OCI-LY1 (cell line): Measurements from ENCODE around the gene GOT1.

Source experiments
- H2AFZ ChIP-seq: fragments of 200-600 bp; sonication (generic), shearing (Covaris generic); 2 replicates; pipeline ENCODE4 v1.6.0; 2014; ENCODE audit warnings: antibody characterized with exemption, mild to moderate bottlenecking, low read length
- H3F3A ChIP-seq: fragments of 200-600 bp; sonication (generic), shearing (Covaris generic); 2 replicates; pipeline ENCODE4 v1.6.0; 2014; ENCODE audit warnings: mild to moderate bottlenecking, antibody characterized with exemption, low read length, moderate library complexity; ENCODE audit not compliant: insufficient read depth
- H3K27ac ChIP-seq: fragments of 200-600 bp; sonication (generic); 2 replicates; pipeline ENCODE4 v1.5.1; 2014; ENCODE audit warnings: low read length, mixed run types, mild to moderate bottlenecking, low read depth; ENCODE audit not compliant: poor library complexity, severe bottlenecking
- H3K27me3 ChIP-seq: fragments of 200-600 bp; sonication (generic); 2 replicates; pipeline ENCODE4 v1.6.0; 2014; ENCODE audit warnings: antibody characterized with exemption, mild to moderate bottlenecking, low read length, moderate library complexity; ENCODE audit not compliant: insufficient read depth
- H3K36me3 ChIP-seq: fragments of 200-600 bp; sonication (generic); 2 replicates; pipeline ENCODE4 v1.6.1; 2014; ENCODE audit warnings: mild to moderate bottlenecking, antibody characterized with exemption, low read length, moderate library complexity, mixed read lengths; ENCODE audit not compliant: insufficient read depth
- H3K4me1 ChIP-seq: fragments of 200-600 bp; sonication (generic); 2 replicates; pipeline ENCODE4 v1.5.1; 2014; ENCODE audit warnings: mild to moderate bottlenecking, low read length, moderate library complexity; ENCODE audit not compliant: insufficient read depth, severe bottlenecking
- H3K4me2 ChIP-seq: fragments of 200-600 bp; sonication (generic), shearing (Covaris generic); 2 replicates; pipeline ENCODE4 v1.6.1; 2014; ENCODE audit warnings: low read length
- H3K4me3 ChIP-seq: fragments of 200-600 bp; sonication (generic); 2 replicates; pipeline ENCODE4 v1.5.1; 2014; ENCODE audit warnings: low read length, low read depth, mild to moderate bottlenecking, mixed read lengths; ENCODE audit not compliant: poor library complexity, severe bottlenecking
- H3K79me2 ChIP-seq: fragments of 200-600 bp; shearing (Covaris generic); 2 replicates; pipeline ENCODE4 v1.6.1; 2016; ENCODE audit warnings: mixed run types, low read length, mixed read lengths; ENCODE audit not compliant: insufficient read depth
- H3K9ac ChIP-seq: fragments of 200-600 bp; sonication (generic), shearing (Covaris generic); 2 replicates; pipeline ENCODE4 v1.6.1; 2014; ENCODE audit warnings: mild to moderate bottlenecking, low read length, mixed read lengths
- H3K9me2 ChIP-seq: fragments of 200-600 bp; sonication (generic), shearing (Covaris generic); 2 replicates; pipeline ENCODE4 v1.6.1; 2014; ENCODE audit warnings: low read depth, mild to moderate bottlenecking, low read length, mixed read lengths
- H3K9me3 ChIP-seq: fragments of 200-600 bp; shearing (Covaris generic); 2 replicates; pipeline ENCODE4 v1.6.1; 2014; ENCODE audit warnings: low read length, mixed read lengths
- H4K20me1 ChIP-seq: fragments of 200-600 bp; sonication (generic), shearing (Covaris generic); 2 replicates; pipeline ENCODE4 v1.6.0; 2016; ENCODE audit warnings: mild to moderate bottlenecking, low read length; ENCODE audit not compliant: insufficient read depth
- EZH2 ChIP-seq: fragments of 200-600 bp; sonication (generic), shearing (Covaris generic); IDR thresholded peaks from 2 replicates; pipeline ENCODE4 v1.8.0; 2017; ENCODE audit warnings: borderline replicate concordance, mixed run types, mild to moderate bottlenecking, antibody characterized with exemption, low read length, moderate library complexity, mixed read lengths
- TF ChIP-seq, protein P1 (sequence below): fragments of 200-600 bp; sonication (generic), shearing (Covaris generic); IDR thresholded peaks from 2 replicates; pipeline ENCODE4 v1.5.1; 2017; ENCODE audit warnings: mild to moderate bottlenecking, antibody characterized with exemption, low read length, moderate library complexity, mixed read lengths

The GOT1 gene

DNA sequence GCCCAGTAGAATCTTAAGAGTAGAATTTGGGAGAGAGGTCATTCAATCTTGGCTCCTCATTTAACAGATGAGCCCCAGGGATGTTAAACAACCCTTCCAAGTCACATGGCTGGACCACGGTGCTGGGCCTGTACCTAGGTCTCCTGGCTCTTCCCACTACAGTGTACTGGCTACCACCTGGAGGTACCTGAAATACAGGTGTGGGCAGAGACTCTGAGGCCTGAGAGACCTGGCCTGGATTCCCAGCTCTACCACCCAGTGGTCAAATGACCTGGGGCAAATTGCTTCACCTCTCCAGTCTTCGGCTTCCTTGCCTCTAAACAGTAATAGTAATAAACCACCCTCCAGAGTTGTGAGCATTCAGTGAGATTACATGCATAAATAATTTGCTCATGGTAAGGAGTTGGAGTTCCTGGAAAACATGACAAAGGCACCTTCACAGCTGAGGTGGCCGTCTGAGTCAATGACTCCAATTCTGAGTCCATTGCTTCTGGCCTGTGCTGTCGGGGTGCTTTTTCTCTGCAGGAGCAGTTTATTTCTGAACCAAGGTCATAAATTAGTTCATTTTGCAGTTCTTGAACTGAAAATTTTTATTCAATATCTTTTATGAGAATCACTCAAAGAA, 2.7 kb downstream of the GOT1 start:
- H3K9me2 ChIP-seq, result no peaks in the 10 kb centered on the region
- H3K36me3 ChIP-seq, result 0 out of 2 replicates have a peak, but pooled peaks cover 5% of the 10 kb centered on the region
- H3K4me1 ChIP-seq, result peaks cover 14% of the 10 kb centered on the region
- no peak overlapping the region for H3K27ac ChIP-seq
- no peak overlapping the region for H3K4me2 ChIP-seq
- H3K9ac ChIP-seq, result no peak overlapping the region
- H3K27me3 ChIP-seq, result no peaks in the 10 kb centered on the region
- H3F3A ChIP-seq, result no peaks in the 10 kb centered on the region
- no peak overlapping the region for H3K4me3 ChIP-seq
- no peaks in the 10 kb centered on the region for H4K20me1 ChIP-seq
- TF ChIP-seq, protein P1, sequence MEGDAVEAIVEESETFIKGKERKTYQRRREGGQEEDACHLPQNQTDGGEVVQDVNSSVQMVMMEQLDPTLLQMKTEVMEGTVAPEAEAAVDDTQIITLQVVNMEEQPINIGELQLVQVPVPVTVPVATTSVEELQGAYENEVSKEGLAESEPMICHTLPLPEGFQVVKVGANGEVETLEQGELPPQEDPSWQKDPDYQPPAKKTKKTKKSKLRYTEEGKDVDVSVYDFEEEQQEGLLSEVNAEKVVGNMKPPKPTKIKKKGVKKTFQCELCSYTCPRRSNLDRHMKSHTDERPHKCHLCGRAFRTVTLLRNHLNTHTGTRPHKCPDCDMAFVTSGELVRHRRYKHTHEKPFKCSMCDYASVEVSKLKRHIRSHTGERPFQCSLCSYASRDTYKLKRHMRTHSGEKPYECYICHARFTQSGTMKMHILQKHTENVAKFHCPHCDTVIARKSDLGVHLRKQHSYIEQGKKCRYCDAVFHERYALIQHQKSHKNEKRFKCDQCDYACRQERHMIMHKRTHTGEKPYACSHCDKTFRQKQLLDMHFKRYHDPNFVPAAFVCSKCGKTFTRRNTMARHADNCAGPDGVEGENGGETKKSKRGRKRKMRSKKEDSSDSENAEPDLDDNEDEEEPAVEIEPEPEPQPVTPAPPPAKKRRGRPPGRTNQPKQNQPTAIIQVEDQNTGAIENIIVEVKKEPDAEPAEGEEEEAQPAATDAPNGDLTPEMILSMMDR, result no peak
- TF ChIP-seq EZH2, result no peak
- peaks cover 5% of the 10 kb centered on the region; the same call in 1 of the 2 replicates for H3K79me2 ChIP-seq
- no peaks in the 10 kb centered on the region for H3K9me3 ChIP-seq
- no peak overlapping the region for H2AFZ ChIP-seq

DNA sequence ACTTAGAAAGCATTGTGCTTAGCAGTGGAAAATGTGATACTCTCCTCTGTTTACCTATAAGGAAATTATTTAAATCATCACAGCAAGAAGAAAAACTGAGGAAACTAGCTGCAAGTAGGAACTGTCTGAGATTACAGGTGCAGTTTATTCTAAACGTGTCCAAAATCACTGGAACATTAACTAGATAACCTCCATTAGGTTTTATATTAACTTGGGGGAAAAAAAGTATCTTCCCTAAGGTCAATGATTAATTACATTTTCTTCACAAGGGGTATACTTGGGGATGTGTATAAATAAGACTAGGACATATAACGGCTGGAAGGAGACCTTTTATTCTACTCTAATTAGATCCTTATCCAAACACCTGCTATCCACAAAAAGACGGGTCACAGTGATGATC, 3.7 kb downstream of the GOT1 start:
- Histone ChIP-seq H3K79me2 (peaks cover 5% of the 10 kb centered on the region; the same call in 1 of the 2 replicates), H2AFZ (no peak overlapping the region), H3K9me3 (no peaks in the 10 kb centered on the region), H3K4me1 (peaks cover 13% of the 10 kb centered on the region), H3K9ac (no peak overlapping the region), H3K27ac (no peak overlapping the region), H3K27me3 (no peaks in the 10 kb centered on the region), H3K36me3 (0 out of 2 replicates have a peak, but pooled peaks cover 5% of the 10 kb centered on the region), H3K4me3 (no peak overlapping the region), H3K9me2 (no peaks in the 10 kb centered on the region), H3F3A (no peaks in the 10 kb centered on the region), H3K4me2 (no peak overlapping the region), H4K20me1 (no peaks in the 10 kb centered on the region)
- TF ChIP-seq, protein P1, result no peak
- no peak for TF ChIP-seq EZH2

DNA sequence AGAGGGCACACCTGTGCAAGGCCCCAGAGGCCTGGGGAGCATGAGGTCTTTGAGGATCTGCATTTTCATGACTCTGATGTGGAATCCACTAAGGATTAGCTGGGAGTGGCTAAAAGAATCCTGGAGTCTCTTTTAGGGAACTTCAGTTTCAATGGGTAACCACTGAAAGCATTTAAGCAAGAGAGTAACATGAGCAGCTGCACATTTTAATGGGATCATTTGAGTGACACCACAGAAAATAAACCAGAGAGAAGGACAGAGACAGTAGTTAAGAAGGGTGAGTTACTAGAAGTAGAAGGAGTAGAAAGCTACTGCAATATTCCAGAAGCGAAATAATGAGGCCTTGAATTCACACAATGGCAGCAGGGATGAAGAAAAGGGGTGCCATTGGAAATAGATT, 5.2 kb downstream of the GOT1 start:
- Histone ChIP-seq H2AFZ (no peak overlapping the region), H3K9me3 (no peaks in the 10 kb centered on the region), H3K4me3 (no peak overlapping the region), H3K27ac (no peak overlapping the region), H3F3A (no peaks in the 10 kb centered on the region), H3K36me3 (0 out of 2 replicates have a peak, but pooled peaks cover 5% of the 10 kb centered on the region), H3K9ac (no peak overlapping the region), H3K27me3 (no peaks in the 10 kb centered on the region), H3K4me2 (no peak overlapping the region), H4K20me1 (no peaks in the 10 kb centered on the region), H3K79me2 (peaks cover 5% of the 10 kb centered on the region; the same call in 1 of the 2 replicates), H3K9me2 (no peaks in the 10 kb centered on the region), H3K4me1 (peaks cover 8% of the 10 kb centered on the region)
- TF ChIP-seq, protein P1, result no peak
- TF ChIP-seq EZH2, result no peak
